ENCODE results near the gene CKAP5. TPM values are rescaled to one million over a fixed set of nuclear protein-coding genes. Genes with fewer than 3 reads are reported as not detected.

The CKAP5 gene
- total RNA-seq, 1 experiment from 2014 or later = 166 TPM

DNA sequence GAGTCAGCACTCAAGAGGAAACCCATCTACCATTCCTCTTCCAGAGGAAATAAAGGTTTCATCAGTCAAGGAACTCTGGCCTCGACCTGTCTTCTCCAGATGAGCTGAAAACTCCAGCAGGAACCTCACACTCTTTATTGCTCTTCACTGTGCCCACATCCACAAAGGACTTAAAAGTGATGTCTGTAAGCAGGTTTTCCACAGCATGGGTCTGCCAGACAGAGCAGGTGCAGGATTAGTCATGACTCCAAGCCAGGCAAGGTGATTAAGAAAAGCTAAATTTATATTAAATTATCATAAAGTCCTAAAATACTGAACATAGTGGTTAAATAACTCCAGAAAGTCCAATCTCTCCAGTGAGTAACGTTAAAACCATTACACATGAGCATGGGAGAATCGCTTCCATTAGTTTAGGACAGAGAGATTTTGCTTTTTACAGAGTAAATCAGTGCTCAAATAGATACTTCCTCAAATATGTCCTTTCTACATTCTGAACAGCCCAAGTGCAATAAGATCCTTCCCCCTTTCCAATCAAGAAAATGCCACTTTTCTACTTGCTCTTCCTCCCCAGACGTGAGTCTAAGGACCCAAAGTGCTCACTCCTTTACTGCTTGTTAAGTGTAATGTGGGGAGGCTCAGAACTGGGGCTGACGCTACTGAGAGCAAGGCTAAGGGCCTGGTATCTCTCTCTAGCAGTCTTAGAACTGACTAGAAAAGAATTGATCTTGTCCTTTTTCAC is 10.7 kb upstream of the CKAP5 start (continued):
- TF ChIP-seq ZFX (IDR thresholded peaks at IDR 0.05) (no peak), YY1 (IDR thresholded peaks at IDR 0.05; ENCODE audit: extremely low read depth, insufficient replicate concordance, low read depth, low read length) (no peak), ELF1 (IDR thresholded peaks at IDR 0.05; ENCODE audit: borderline replicate concordance, low read depth) (no peak), SIN3A (IDR thresholded peaks at IDR 0.05; ENCODE audit: low read depth) (no peak), POLR2AphosphoS5 (IDR thresholded peaks at IDR 0.05; ENCODE audit: low read depth, low read length) (no peak), CBX3 (IDR thresholded peaks at IDR 0.05; ENCODE audit: low read depth) (no peak)
- TF ChIP-seq, protein P1, sequence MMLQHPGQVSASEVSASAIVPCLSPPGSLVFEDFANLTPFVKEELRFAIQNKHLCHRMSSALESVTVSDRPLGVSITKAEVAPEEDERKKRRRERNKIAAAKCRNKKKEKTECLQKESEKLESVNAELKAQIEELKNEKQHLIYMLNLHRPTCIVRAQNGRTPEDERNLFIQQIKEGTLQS (IDR thresholded peaks at IDR 0.05) = no peak
- TF ChIP-seq, protein P2, sequence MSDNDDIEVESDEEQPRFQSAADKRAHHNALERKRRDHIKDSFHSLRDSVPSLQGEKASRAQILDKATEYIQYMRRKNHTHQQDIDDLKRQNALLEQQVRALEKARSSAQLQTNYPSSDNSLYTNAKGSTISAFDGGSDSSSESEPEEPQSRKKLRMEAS (IDR thresholded peaks at IDR 0.05) = no peak

DNA sequence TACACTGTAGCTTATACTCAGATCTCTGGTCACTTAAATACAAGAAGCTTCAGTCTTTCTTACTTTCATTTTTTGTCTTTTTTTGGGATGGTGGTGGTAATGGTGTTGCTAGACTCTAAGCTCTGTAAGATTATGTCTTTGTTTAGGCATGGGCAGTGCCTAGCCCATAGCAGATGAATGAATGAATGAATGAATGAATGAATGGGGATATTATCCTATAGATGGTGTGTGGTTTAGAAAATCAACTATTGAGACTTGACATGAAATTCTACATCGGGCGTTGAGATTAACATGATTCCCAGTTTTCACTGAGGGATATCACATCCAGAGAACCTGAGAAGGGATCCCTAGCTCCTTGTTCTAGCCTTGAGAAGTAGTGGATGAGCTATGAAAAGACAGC is 9.8 kb upstream of the CKAP5 start:
- H2AFZ ChIP-seq (ENCODE audit: low read depth, low read length, poor library complexity, severe bottlenecking) = no peak overlapping the region
- DNase-seq (ENCODE audit: low read depth, low spot score) (no peak), ATAC-seq (no peak)
- RAD21 ChIA-PET (ENCODE audit: low non-redundant PET in 1 of 2, low total read pairs in 2 of 2, uncharacterized antibody in 2 of 2, unreplicated experiment in 2 of 2) = no interaction called here
- POLR2A ChIA-PET = no interaction called here
- no peaks in the 10 kb centered on the region for H3K9me2 ChIP-seq (ENCODE audit: insufficient read depth)
- no peaks in the 10 kb centered on the region for H4K20me1 ChIP-seq (ENCODE audit: insufficient read depth)
- H3K9me3 ChIP-seq (ENCODE audit: control insufficient read depth in 1 of 2, insufficient read depth in 1 of 2, low read depth in 1 of 2, low read length in 2 of 2) = no peaks in the 10 kb centered on the region
- H3K36me3 ChIP-seq (ENCODE audit: control insufficient read depth in 1 of 2, insufficient read depth in 2 of 2, low read length in 2 of 2) = peaks cover 0 to 4% of the 10 kb centered on the region in 2 experiments; a peak in 2 of 4 replicates
- intact Hi-C loops (cut with micrococcal nuclease) = no loop called here
- H3K79me2 ChIP-seq (ENCODE audit: insufficient read depth, low read length) = no peaks in the 10 kb centered on the region
- CTCF ChIA-PET = no interaction called here
- BruUV-seq (replicated peaks) = no TSS peak
- H3K9ac ChIP-seq (ENCODE audit: low read length) = no peak overlapping the region
- no peak overlapping the region for H3K4me3 ChIP-seq (replicated peaks in 1 of 2; ENCODE audit: low read depth in 1 of 2, low read length in 2 of 2)
- H3K4me1 ChIP-seq (ENCODE audit: control insufficient read depth in 1 of 2, insufficient read depth in 2 of 2, low read length in 2 of 2) = 0 out of 4 replicates have a peak, but pooled peaks cover 0 to under 1% of the 10 kb centered on the region in 2 experiments
- no peak overlapping the region for H3K4me2 ChIP-seq (ENCODE audit: low read length)
- no peaks in the 10 kb centered on the region for H3K27me3 ChIP-seq (ENCODE audit: insufficient read depth, low read length)
- H3K27ac ChIP-seq (ENCODE audit: low read depth, low read length) = no peak overlapping the region
- no peak for TF ChIP-seq FOSL1 (IDR thresholded peaks at IDR 0.05; ENCODE audit: low read depth)
- TF ChIP-seq, protein P3, sequence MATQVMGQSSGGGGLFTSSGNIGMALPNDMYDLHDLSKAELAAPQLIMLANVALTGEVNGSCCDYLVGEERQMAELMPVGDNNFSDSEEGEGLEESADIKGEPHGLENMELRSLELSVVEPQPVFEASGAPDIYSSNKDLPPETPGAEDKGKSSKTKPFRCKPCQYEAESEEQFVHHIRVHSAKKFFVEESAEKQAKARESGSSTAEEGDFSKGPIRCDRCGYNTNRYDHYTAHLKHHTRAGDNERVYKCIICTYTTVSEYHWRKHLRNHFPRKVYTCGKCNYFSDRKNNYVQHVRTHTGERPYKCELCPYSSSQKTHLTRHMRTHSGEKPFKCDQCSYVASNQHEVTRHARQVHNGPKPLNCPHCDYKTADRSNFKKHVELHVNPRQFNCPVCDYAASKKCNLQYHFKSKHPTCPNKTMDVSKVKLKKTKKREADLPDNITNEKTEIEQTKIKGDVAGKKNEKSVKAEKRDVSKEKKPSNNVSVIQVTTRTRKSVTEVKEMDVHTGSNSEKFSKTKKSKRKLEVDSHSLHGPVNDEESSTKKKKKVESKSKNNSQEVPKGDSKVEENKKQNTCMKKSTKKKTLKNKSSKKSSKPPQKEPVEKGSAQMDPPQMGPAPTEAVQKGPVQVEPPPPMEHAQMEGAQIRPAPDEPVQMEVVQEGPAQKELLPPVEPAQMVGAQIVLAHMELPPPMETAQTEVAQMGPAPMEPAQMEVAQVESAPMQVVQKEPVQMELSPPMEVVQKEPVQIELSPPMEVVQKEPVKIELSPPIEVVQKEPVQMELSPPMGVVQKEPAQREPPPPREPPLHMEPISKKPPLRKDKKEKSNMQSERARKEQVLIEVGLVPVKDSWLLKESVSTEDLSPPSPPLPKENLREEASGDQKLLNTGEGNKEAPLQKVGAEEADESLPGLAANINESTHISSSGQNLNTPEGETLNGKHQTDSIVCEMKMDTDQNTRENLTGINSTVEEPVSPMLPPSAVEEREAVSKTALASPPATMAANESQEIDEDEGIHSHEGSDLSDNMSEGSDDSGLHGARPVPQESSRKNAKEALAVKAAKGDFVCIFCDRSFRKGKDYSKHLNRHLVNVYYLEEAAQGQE (IDR thresholded peaks at IDR 0.05; ENCODE audit: low read depth) = no peak
- TF ChIP-seq TCF7L2 (IDR thresholded peaks at IDR 0.05; ENCODE audit: borderline replicate concordance, extremely low read depth, insufficient read depth, insufficient read length) = no peak
- no peak for TF ChIP-seq RAD21 (IDR thresholded peaks at IDR 0.05; ENCODE audit: low read depth)
- TF ChIP-seq CEBPB (IDR thresholded peaks at IDR 0.05; ENCODE audit: low read depth) = no peak
- TF ChIP-seq, protein P1 (IDR thresholded peaks at IDR 0.05) = no peak
- TF ChIP-seq ELF1 (IDR thresholded peaks at IDR 0.05; ENCODE audit: borderline replicate concordance, low read depth) = no peak
- TF ChIP-seq ZNF274 (IDR thresholded peaks at IDR 0.05; ENCODE audit: low read depth, low read length) = no peak
- TF ChIP-seq, protein P4, sequence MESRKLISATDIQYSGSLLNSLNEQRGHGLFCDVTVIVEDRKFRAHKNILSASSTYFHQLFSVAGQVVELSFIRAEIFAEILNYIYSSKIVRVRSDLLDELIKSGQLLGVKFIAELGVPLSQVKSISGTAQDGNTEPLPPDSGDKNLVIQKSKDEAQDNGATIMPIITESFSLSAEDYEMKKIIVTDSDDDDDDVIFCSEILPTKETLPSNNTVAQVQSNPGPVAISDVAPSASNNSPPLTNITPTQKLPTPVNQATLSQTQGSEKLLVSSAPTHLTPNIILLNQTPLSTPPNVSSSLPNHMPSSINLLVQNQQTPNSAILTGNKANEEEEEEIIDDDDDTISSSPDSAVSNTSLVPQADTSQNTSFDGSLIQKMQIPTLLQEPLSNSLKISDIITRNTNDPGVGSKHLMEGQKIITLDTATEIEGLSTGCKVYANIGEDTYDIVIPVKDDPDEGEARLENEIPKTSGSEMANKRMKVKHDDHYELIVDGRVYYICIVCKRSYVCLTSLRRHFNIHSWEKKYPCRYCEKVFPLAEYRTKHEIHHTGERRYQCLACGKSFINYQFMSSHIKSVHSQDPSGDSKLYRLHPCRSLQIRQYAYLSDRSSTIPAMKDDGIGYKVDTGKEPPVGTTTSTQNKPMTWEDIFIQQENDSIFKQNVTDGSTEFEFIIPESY (IDR thresholded peaks at IDR 0.05; ENCODE audit: extremely low read depth, insufficient replicate concordance, low read length) = no peak
- no peak for TF ChIP-seq ZFX (IDR thresholded peaks at IDR 0.05)
- no peak for TF ChIP-seq JUND (IDR thresholded peaks at IDR 0.05)
